Activated naive CD4-positive, alpha-beta T cell (primary cell): Measurements from ENCODE around the gene SMARCA2.
"Not testable (repeated sequence)": the region's sequence is repeated elsewhere in the genome, so short reads cannot be mapped to it uniquely, and the experiment has no call there.

Experiments used
- DNase-seq, 4 experiments: peaks; one replicate each; lab custom pipeline; 2025; lab: John Stamatoyannopoulos, UW

Gene SMARCA2

GRCh38 chr9:2140600-2141223 lies 125.6 kb downstream of the SMARCA2 start:
- DNase-seq, result no peak

GRCh38 chr9:2142212-2142611 lies 127.1 kb downstream of the SMARCA2 start:
- DNase-seq, result no peak

DNA sequence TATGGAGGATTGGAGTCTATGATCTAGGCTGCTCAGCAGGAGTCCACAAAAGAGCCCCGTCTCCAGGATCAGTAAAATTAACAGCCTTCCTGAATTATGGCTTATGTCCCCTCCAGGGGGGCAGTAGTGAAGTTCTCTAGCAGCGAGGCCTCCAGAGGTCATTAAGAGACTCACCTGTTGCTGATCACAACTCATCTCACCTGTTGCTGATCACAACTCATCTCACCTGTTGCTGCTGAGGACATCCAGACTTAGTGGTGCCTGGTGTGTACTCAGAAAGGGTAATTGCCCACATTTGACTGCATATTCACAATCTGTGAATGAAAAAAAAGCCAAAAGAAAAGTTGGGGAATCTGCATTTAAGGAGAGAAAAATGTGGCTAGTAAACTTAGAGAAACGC lies 129.5 kb downstream of the SMARCA2 start:
- DNase-seq, result no peak

- DNase-seq, result no peak
Measured at GRCh38 chr9:2145746-2146145, 130.6 kb downstream of the SMARCA2 start.

DNA sequence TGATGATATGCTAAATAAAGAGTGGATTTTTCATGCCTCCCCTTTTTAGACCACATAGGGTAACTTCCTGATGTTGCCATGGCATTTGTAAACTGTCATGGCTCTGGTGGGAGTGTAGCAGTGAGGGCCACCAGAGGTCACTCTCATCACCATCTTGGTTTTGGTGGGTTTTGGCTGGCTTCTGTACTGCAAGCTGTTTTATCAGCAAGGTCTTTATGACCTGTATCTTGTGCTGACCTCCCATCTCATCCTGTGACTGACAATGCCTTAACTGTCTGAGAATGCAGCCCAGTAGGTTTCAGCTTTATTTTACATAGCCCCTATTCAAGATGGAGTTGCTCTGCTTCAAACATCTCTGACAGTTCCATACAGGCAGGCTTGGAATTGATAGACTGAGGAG lies 131.6 kb downstream of the SMARCA2 start:
- DNase-seq, result not testable (repeated sequence)

- DNase-seq, result no peak
Measured at GRCh38 chr9:2150338-2150737, 135.2 kb downstream of the SMARCA2 start.

- DNase-seq, result no peak
Measured at GRCh38 chr9:2151171-2151570, 136.0 kb downstream of the SMARCA2 start.

DNA sequence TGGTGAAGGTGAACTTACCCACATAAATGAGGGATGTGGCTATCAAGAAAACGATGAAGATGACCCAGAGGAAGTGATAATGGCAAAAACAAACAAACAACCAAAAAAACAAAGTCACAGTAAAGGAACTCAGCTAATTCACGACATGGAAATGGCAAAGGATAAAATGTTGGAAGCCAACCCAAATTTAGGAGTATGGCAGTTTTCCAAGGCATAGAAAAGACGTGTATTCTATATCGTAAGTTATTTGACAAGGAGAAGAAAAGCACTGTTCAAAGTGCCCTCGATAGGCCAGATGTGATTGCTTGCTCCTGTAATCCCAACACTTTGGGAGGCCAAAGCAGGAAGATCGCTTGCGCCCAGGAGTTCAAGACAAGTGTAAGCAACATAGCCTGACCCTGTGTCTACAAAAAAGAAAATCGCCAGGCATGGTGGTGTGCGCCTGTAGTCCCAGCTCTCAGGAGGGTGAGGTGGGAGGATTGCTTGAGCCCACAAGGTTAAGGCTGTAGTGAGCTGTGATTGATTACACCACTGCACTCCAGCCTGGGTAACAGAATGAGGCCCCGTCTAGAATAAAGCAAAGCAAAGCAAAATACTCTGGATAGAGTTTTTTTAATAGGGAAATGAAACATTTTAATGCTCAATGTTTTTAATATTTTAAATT lies 138.0 kb downstream of the SMARCA2 start:
- no peak for DNase-seq

- DNase-seq, result no peak
Measured at GRCh38 chr9:2153630-2154217, 138.6 kb downstream of the SMARCA2 start.

GRCh38 chr9:2154731-2155130 lies 139.6 kb downstream of the SMARCA2 start:
- no peak for DNase-seq

- DNase-seq, result no peak
Measured at GRCh38 chr9:2155966-2156365, 140.8 kb downstream of the SMARCA2 start.

DNA sequence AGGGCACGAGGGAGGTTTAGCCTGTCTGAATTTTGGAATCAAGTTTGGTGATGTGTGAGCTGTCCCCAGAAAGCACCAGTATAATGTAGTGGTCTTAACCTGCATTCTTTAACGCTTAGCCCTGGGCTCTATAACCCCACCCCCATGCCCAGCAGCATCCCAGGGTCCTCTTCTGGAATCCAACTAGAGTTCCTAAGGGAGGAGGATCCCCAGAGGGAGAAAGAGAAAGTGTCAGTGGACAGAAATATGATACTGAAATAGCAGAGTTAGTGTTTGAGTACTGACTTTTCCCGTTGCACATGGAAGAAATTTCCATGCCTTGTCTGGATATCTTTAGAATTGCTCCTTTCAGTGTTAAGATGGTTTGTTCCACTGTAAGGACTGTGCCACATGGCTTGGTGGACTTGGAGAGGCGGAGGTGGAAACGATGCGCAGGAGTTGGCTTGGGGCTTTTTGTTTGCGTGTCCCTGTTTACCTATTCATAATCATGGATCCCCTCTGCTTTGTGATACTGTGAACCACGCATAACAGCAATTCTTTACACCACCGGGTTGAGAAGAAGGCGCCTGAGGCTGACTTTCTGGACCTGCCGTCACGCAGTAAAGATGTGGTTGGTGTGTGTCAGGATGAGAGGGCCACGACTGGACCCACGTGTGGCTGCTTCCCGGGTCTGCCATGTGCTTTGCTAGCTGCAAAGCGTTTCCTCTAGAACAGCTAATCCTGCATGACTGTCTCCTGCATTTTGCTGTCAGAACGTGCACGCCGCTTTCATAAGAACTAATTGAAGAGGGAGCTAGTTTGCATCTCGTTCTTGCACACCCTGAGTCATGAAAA lies 142.3 kb downstream of the SMARCA2 start:
- peak in 2 of 4 experiments; percentile 1 to 3 for DNase-seq

- no peak for DNase-seq
Measured at GRCh38 chr9:2158111-2158610, 143.0 kb downstream of the SMARCA2 start.

GRCh38 chr9:2158766-2159430 lies 143.8 kb downstream of the SMARCA2 start:
- no peak for DNase-seq

- DNase-seq, result no peak
Measured at GRCh38 chr9:2159521-2160454, 144.6 kb downstream of the SMARCA2 start.

DNA sequence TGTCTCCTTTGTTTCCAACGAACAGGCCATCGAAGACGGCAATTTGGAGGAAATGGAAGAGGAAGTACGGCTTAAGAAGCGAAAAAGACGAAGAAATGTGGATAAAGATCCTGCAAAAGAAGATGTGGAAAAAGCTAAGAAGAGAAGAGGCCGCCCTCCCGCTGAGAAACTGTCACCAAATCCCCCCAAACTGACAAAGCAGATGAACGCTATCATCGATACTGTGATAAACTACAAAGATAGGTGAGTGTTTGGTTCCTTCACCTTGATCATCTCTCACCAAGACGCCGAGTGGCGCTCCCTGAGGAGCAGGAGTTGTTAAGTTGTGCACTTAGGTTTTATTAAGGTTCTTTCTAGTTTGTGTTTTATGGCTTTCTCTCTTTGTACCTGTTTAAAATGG lies 146.5 kb downstream of the SMARCA2 start:
- DNase-seq, result no peak

- DNase-seq, result no peak
Measured at GRCh38 chr9:2163231-2163885, 148.2 kb downstream of the SMARCA2 start.

DNA sequence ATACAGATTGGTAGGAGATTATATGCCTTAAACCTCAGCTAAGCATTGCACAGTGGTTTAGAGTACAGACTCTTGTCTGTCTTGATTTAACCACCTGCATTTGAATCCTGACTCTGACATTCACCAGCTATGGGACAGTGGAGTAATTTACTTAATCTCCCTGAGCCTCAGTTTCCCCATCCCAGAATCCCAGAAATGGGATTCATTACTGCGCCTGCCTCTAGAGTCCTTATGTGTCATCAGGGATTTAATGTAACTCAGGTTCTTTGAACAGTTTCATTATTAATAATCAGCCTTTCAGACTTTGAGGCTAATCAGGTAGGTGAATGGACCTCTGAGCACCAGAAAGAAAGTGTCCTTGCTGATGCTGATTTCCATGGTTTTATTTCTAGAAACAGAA lies 149.1 kb downstream of the SMARCA2 start:
- DNase-seq, result no peak

DNA sequence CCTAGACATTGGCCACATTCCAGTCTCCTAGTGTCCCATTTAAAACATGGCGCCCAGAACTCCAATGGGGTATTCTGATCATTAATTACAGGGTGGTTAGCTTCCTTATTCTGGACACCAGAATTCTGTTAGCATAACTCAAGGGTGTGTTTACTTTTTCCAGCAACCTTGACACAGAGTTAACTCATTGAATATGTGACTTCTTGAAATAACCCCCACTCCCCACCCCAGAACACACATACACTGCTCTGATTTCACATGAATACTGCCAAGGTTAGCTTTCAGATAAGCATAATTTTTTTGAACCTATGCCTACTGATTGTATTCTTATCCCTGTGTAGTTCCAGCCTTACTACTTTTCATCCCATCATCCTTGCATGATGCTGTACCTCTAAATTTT lies 151.1 kb downstream of the SMARCA2 start:
- no peak for DNase-seq

- no peak for DNase-seq
Measured at GRCh38 chr9:2169035-2169434, 153.9 kb downstream of the SMARCA2 start.
